GF-D8 (cell line): Measurements from ENCODE around the gene TEX11.
"Not testable (repeated sequence)": the region's sequence is repeated elsewhere in the genome, so short reads cannot be mapped to it uniquely, and the experiment has no call there.

ENCODE experiments used
- DNase-seq: peaks from one replicate; lab custom pipeline; 2025; lab: John Stamatoyannopoulos, UW

Gene TEX11

DNA sequence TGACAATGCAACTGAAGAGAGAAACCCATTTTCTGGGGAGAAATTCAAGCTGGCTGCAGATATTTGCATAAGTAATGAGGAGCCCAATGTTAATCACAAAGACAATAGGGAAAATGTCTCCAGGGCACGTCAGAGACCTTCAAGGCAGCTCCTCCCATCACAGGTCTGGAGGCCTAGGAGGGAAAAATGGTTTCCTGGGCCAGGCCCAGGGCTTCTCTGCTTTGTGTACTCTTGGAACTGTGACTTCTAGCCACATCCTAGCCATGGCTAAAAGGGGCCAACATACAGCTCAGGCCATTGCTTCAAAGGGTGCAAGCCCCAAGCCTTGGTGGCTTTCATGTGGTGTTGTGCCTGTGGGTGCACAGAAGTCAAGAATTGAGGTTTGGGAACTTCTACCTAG is 321.4 kb downstream of the TEX11 start:
- DNase-seq, result not testable (repeated sequence)

DNA sequence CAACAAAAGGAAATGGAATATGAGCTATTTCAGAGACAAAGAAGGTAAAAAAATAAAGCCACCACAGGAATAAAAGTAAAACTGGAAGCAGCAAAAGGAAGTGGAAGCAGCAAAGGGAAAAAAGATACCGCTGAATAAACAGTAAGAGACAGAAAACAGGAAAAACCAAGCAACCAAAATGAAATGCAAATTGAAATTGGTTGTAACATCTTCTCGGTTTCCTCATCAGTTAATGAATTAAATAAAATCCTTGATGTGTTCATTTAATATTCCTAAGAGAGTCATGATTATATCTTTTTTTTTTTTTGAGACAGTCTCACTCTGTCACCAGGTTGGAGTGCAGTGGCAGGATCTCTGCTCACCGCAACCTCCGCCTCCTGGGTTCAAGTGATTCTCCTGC is 331.1 kb downstream of the TEX11 start:
- no peak for DNase-seq

DNA sequence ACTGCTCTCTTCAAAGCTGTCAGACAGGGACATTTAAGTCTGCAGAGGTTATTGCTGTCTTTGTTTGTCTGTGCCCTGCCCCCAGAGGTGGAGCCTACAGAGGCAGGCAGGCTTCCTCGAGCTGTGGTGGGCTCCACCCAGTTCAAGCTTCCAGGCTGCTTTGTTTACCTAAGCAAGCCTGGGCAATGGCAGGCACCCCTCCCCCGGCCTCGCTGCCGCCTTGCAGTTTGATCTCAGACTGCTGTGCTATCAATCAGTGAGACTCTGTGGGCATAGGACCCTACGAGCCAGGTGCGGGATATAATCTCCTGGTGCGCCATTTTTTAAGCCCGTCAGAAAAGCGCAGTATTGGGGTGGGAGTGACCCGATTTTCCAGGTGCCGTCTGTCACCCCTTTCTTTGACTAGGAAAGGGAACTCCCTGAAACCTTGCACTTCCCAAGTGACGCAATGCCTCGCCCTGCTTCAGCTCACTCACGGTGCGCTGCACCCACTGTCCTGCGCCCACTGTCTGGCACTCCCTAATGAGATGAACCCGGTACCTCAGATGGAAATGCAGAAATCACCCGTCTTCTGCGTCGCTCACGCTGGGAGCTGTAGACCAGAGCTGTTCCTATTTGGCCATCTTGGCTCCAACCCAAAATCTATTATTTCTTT is 338.5 kb downstream of the TEX11 start:
- not testable (repeated sequence) for DNase-seq

DNA sequence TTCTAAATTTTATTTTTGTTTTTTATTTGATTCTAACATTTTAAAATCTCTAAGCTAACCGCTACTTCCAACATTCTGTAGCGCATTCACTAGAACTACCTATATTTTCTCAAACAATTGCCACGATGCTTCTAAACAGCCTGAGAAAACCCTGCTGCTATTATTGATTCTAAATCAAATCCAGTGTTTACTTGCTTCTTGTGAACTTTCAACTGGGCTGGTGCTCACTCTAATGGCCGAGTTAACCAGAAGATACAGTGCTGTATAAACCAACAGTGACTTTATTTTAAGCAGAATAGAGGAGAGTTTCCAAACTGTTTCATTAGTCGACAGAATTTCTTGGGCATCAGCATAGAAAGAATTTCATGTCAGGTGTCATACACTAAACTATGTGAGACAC is 353.6 kb downstream of the TEX11 start:
- DNase-seq, result no peak

DNA sequence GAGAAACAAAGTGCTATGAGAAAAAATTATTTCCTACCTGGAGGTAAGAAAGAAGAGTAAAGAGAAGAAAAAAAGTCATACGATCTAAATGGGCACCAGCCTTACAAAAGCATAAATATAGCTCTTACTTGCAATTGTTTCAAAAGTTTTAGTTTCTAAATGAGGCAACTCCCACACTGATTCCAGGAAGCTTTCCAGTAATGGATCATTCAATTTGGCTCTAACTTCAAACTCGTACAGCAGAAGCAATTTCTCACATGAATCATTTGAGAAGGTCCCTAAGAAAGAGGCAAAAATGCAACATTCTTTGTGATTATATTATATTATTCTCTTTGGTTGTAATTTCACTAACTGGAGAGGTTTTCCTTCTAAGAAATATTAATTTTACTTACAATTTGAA is 354.0 kb downstream of the TEX11 start:
- DNase-seq, result no peak

DNA sequence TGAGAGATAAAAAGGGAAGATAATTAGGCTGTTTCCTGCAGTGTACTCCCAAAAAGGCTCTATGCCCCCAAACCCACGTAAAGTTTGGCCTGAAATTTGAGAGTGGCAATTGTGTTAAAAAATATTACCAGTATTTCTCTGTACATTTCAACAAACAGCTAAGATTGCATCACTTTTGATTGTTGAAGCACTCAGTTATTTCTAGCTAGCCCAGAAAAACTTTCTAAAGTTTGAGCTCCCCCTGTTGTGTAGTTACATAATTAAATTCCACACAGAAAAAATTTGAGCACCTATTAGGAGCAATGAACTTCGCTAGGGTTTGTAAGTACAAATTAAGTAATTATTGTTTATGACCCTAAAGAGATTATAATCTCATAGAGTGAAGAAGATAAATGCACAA is 354.4 kb downstream of the TEX11 start:
- no peak for DNase-seq

DNA sequence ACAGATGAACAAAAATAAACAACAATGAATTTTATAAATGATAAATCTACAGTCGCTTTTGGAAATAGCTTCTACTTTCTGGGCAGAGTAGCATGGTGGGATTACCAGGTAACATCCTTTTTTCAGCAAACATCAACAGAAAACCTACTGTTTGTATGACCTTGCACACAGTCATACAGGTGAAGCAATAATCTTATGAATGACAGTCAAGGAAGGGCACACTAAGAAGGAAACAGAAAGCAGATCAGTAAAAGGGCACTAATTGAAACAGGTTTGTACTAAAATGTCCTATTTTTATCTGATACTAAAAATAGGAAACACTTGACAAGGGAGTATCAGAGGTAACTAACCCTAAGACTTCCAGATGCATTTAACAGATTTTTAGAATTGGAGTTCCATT is 355.0 kb downstream of the TEX11 start:
- DNase-seq, result no peak

DNA sequence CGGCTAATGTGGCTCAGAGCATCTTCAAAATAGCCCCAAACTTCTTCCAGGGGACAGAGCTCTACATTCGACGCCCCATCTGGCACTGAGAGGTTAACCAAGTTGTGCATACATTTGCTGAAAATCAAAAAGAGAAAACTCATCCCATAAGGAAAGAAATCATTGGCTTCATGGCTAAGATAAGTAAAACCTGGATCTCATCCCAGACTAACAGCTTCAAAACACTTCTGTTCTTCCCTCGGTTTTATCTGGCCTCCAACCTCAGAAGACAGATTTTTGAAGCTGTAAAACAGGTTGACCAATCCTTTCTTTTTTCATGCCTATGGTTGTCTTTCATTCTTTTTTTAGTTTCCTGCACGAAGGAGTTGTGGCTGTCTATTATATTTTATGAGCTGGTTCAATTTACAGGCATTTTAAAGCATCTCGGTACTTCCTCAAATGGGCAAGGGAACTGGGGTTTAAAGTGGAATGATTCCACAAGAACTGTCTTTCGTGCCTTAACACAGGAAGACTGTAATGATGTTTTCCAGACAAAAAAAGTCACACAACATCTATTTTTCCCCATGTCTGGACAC is 356.3 kb downstream of the TEX11 start:
- no peak for DNase-seq

DNA sequence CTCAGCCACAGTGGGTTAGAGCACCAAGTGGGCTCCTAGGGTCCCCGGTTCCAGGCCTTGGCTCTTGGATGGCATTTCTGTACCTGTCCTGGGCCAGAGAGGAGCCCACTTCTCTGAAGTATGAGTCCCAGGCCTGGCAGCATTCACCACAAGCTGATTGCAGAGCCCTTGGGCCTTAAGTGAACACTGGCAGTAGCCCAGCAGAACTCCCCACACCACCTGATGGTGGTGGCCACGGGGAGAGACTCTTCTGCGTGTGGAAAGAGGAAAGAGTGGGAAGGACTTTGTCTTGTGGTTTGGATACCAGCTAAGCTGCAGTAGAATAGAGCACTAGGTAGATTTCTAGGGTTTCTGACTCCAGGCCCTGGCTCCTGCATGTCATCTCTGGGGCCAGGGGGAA is 359.1 kb downstream of the TEX11 start:
- no peak for DNase-seq

DNA sequence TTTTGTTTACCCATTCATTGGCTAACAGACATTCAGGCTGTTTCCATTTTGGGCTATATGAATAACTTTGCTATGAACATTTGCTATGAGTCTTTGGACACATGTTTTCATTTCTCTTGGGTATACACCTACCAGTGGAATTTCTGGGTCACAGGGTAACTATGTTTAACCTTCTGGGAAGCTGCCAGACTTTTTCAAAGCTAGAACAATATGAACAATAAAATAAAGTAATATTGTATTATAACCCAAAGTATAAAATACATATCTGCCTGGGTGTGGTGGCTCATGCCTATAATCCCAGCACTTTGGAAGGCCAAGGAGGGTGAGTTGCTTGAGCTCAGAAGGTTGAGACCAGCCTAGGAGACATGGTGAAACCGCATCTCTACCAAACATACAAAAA is 373.3 kb downstream of the TEX11 start:
- DNase-seq, result no peak

DNA sequence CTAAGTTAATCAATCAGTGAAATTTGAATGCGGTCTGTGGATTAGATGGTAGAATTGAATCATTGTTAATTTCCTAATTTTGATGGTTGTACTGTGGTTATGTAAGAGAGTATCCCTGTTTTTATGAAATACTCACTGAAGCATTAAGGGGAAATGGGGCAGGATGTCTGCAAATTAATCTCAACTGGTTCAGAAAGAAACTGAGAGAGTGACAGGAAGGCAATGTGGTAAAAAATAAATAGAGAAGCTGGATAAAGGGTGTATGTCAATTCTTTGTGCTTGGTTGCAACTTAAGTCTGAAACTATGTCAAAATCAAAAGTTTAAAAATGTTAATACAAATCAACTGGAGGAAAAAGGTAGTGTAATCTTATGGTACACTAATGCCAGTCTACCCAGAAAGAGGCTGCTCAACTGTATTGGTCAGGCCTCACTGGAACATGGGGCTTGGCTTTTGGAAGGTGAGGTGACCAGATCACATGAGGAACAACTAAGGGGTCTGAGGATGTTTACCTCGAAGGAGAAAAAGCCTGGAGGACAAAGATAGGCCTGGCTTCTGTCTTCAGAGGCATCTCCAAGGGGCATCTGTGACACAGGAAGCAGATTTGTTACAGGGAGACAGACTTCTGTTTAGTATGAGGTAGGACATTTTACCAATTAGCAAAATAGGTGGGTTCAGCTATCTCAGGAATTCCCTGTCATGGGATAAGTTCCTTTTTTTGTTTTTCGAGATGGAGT is 380.7 kb downstream of the TEX11 start:
- DNase-seq, result no peak

DNA sequence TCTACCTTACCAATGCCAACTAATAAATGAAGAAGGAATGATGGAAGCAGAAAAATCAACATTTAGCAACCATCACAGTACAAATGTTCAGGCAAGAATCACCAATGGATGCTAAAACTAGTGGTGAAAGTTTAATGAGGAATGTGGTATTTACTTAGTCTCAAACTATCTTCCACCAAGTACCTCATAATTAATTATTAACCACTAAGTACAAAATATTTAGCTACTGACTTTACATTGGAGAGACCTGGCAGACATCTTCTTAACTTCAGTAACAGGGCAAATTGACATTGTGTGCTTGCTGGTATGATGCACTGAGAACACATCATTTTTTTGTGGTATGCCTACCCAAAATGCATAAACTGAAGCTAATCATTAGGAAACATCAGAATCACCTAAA is 381.5 kb downstream of the TEX11 start:
- DNase-seq, result no peak

DNA sequence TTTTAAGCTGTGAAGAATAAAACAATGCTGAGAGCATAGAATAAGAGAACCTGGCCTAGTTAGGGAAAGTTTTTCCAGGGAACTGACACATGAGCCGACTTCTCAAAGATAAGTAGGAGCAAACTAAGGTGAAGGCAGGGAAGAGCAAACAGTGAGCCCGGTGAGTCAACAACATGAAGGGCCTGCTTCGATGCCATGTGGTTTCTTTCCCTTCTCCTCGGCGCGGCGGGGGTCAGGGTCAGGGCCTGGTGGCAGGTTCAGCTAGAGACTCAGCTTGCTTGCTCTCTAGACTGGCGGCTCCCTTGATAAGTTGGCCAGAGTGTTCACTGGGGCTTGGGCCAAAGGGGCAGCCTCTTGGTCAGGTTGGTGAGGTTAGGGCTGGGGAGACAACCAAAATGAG is 382.8 kb downstream of the TEX11 start:
- no peak for DNase-seq

DNA sequence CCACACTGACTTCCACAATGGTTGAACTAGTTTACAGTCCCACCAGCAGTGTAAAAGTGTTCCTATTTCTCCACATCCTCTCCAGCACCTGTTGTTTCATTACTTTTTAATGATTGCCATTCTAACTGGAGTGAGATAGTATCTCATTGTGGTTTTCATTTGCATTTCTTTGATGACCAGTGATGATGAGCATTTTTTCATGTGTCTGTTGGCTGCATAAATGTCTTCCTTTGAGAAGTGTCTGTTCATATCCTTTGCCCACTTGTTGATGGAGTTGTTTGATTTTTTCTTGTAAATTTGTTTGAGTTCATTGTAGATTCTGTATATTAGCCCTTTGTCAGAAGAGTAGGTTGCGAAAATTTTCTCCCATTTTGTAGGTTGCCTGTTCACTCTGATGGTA is 392.8 kb downstream of the TEX11 start:
- not testable (repeated sequence) for DNase-seq

DNA sequence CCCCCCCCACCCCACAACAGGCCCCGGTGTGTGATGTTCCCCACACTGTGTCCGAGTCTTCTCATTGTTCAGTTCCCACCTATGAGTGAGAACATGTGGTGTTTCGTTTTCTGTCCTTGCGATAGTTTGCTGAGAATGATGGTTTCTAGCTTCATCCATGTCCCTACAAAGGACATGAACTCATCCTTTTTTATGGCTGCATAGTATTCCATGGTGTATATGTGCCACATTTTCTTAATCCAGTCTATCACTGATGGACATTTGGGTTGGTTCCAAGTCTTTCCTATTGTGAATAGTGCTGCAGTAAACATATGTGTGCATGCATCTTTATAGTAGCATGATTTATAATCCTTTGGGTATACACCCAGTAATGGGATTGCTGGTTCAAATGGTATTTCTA is 393.2 kb downstream of the TEX11 start:
- DNase-seq, result not testable (repeated sequence)

DNA sequence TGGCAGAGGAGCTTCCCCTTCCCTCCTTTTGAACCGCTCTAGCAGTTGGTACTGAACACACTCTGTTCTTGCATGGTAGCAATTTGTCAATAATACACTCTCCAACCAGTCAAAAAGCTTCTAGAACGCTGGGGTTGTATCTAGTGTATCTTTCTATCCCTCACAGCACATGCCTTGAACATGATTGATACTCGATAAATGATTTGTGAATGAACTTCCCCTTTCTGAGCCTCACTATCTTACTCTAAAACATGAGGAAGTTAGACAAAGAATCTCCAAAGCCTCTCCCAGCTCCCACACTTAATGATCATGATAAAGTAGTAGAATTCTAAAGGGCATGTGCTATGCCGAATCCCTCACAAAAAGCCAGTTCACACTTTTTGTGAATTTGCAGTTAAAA is 399.4 kb downstream of the TEX11 start:
- DNase-seq, result no peak

DNA sequence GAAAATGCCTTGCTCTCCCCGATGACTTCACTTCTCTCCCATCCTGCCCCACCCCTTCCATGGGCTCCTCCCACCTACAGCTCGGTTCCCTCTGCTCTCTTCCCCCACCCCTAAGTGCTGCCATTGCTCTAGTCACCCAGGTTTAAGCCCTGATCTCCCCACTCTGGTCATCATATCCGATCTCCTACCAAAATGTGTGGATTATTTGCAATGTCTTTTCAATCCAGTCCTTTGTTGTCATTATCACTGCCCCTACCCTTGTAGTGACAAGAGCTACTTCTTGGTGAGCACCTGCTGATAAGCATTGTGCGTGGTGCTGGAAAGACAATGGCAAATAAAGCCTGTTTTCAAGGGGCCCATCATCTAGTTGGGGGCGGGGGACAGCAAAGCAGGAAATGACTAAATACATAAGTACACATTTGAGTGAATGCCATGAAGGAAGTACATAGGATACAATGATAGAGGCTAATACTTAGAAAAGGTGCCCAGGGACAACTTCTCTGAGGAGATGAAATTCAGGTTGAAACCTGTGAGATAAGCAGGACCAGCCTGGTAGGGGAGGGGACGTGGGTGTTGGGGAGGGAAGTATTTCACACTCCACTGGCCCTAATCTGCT is 400.1 kb downstream of the TEX11 start:
- no peak for DNase-seq

DNA sequence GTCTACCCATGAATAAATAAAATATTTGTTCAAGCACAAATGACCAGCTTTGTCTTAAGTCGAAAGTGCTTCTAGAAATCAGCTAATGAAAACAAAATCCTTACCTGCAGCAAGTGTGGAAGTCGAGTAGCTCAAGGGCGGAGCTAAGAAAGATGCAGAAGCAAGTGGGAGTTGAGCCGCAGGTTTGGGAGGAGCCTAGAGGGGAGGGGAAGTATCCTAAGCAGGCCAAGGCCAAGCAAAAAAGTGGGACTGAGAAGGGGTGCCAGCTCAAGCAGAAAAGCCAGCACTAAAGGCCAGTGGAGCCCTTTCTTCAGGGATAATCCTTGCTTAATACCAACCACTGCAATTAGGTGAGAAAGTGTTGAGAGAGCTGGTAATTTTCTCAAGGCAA is 403.1 kb downstream of the TEX11 start:
- DNase-seq, result no peak

DNA sequence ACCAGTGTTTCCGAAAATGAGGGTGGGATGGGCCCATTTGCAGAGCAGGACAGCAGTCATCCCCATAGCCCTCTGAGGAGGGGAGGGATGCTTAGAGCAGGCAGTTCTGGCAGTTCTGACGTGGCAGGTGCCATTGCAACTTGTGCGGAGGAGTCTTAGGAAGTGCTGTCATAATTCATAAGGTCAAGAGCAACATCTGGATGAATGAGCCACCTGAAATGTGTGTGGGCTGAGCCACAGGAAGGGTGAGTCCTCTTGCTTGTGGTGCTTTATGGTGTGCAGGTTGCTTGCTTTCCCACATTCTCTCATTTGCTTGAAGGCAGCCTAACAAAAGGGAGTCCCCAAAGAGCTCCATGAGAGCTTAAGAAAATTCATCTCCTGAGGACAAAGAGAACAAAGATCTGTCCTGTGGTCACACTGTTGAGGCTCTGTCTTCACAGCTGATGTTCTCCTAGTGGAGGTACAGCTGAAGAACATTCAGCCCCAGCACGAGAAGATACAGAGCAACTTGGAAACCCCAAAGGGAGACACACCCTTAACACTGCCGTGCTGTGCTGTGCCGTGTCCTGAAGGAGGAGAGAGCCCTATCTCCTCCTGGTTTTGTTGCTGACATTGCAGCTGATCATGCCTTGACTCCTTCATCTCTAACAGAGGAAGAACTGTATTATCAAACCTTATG is 403.6 kb downstream of the TEX11 start:
- no peak for DNase-seq

DNA sequence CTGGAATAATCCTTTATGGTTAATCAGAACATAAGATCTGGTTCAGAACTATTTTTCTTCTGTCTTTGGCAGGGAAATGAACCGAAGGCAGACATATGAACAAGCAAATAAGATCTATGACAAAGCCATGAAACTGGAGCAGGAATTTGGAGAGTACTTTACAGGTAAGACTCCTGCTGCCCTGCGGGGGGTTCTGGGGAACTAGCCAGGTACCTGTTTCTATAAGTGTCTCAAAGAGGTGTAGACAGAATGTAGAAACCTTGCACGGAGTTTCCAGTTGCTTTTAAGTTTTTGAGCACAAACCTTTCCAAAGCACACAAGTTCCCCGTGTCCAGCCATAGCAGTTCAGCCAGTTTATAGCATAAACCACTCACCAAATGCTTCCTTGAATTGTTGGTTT is 407.7 kb downstream of the TEX11 start:
- no peak for DNase-seq

DNA sequence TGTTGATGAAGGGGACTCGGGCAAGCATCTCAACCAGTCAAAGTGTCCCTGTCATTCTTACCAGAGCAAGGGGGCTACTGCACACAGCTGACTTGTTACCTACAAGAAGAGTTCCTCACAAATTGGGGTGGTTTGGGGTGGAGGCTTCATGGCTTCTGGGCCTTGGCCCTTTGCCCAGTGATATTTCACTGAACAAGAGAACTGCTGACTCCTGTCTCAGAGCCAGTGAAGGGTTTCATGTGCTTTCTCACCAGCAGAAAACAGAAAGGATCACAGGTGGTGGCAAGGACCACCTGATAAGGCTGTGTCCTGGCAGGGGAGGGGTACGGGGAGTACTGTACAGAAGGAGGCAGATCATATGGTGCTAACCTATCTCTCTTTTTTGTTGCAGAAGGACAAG is 410.4 kb downstream of the TEX11 start:
- DNase-seq, result no peak

DNA sequence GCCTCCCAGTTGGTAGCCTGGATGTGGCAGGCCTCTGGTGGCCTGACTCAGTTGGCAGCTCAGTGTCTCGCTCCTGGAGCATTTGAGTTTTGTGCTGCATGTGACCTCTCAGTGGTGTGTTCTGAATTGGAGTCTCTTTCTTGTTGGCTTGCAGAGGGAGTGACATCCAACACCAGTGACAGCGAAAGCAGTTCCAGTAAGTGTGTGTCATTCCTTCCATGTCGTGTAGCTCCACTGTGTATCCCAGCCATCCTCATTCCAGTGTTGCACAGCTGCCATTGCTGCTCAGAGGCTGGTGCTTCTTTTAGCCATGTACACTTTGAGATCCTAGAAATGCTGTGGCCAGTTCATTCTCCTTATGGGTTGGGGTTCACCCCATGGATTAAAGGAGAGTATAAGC is 411.5 kb downstream of the TEX11 start:
- DNase-seq, result no peak

DNA sequence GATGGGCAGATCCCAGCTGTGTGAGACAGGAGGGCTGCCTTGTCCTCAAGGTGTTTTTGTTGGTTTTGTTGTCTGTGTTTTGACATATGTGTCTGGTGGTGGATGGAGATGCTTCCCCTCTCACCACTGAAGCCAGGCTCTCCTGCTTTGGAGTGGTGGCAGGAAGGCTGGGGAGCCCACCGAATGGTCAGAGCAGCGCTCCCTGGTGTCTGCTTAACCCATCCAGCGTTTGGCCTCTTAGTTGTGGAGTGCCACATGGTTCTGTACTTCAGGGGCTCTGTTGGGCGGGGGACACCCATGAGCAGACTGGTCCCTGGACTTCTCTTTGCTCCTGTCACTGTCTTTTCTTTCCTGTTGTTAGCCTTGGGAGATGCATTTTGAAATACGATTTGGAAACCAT is 412.0 kb downstream of the TEX11 start:
- no peak for DNase-seq
